Measurements from ENCODE around the gene OTX2.
A peak's percentile ranks its signal among the peaks of the same experiment; 100 is the strongest.

The OTX2 gene

GRCh38 chr14:56782711-56783110 lies 27.6 kb downstream of the OTX2 start:
- no peak overlapping the region for H3K18ac ChIP-seq (ENCODE audit: low read length)
- H3K23ac ChIP-seq (ENCODE audit: low read depth, low read length, poor library complexity): no peak overlapping the region
- DNase-seq (ENCODE audit: low spot score): no peak
- no peaks in the 10 kb centered on the region for H3K9me3 ChIP-seq (replicated peaks in 1 of 2; ENCODE audit: control insufficient read depth in 2 of 2, insufficient read depth in 1 of 2, low read depth in 1 of 2, low read length in 2 of 2)
- H3K4me3 ChIP-seq (ENCODE audit: low read length in 2 of 2): no peak overlapping the region
- no peak overlapping the region for H3K9ac ChIP-seq (ENCODE audit: low read depth, low read length, poor library complexity)
- no peaks in the 10 kb centered on the region for H3K79me1 ChIP-seq (ENCODE audit: low read depth, low read length)
- no peaks in the 10 kb centered on the region for H3K36me3 ChIP-seq (replicated peaks in 1 of 2; ENCODE audit: control insufficient read depth in 2 of 2, insufficient read depth in 2 of 2, low read length in 2 of 2)
- peaks cover 0 to 12% (median 0%) of the 10 kb centered on the region in 3 experiments for H3K27me3 ChIP-seq (ENCODE audit: control insufficient read depth in 3 of 3, insufficient read depth in 3 of 3, low read depth in 1 of 3, low read length in 3 of 3)
- no peak overlapping the region for H2AK5ac ChIP-seq (ENCODE audit: low read depth, low read length)
- H3K14ac ChIP-seq (ENCODE audit: low read length): no peak overlapping the region
- H3K4ac ChIP-seq (ENCODE audit: low read length): no peak overlapping the region
- H2BK12ac ChIP-seq (ENCODE audit: low read length): no peak overlapping the region
- peaks cover 0 to 2% of the 10 kb centered on the region in 2 donors for H3K4me1 ChIP-seq (ENCODE audit: control insufficient read depth in 2 of 2, insufficient read depth in 1 of 2, low read depth in 1 of 2, low read length in 2 of 2)
- H4K91ac ChIP-seq (ENCODE audit: low read depth, low read length, poor library complexity): no peak overlapping the region
- H2AFZ ChIP-seq (ENCODE audit: low read length): no peak overlapping the region
- WGBS, 2 donors (ENCODE audit: extremely low coverage in 2 of 2, insufficient read length in 2 of 2, insufficient replicate concordance in 1 of 2): no CpG with 5 or more reads among the region's 1 CpG
- no peak overlapping the region for H3K27ac ChIP-seq (replicated peaks; ENCODE audit: low read length)
- no peak overlapping the region for H4K8ac ChIP-seq (ENCODE audit: low read depth, low read length)
- H2BK5ac ChIP-seq (ENCODE audit: low read length): no peak overlapping the region
- no peak overlapping the region for H2BK120ac ChIP-seq (ENCODE audit: low read depth, low read length)
- no peak overlapping the region for H2BK15ac ChIP-seq (ENCODE audit: low read length)
- H3K4me2 ChIP-seq (ENCODE audit: insufficient read depth, low read length, poor library complexity, severe bottlenecking): no peak overlapping the region

DNA sequence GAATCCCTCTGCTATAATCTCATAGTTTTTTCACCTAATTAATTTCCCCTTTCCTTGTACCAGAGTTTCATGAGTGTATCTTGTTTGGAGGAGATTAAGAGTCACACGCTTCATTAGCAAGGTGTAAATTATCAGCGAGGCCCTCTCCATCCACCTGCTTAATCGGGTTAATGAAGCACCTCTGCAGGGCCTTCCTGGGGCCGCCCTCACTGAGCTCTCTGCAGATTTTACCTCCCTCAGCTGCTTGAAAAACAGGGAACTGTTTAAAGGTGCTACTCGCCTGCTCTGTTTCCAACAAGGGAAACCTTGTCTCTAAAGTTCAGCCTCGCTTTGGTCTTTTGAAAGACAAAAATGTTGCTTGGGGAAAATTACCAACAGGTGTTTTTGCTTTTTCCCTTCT lies 35.8 kb downstream of the OTX2 start:
- Histone ChIP-seq H2AFZ (ENCODE audit: low read length) (no peak overlapping the region), H3K79me1 (ENCODE audit: low read depth, low read length) (no peaks in the 10 kb centered on the region), H2BK12ac (ENCODE audit: low read length) (no peak overlapping the region), H3K4ac (ENCODE audit: low read length) (no peak overlapping the region), H2BK120ac (ENCODE audit: low read depth, low read length) (no peak overlapping the region), H3K27ac (replicated peaks; ENCODE audit: low read length) (no peak overlapping the region), H3K4me2 (ENCODE audit: insufficient read depth, low read length, poor library complexity, severe bottlenecking) (no peak overlapping the region), H2AK5ac (ENCODE audit: low read depth, low read length) (no peak overlapping the region), H3K27me3 (ENCODE audit: control insufficient read depth in 3 of 3, insufficient read depth in 3 of 3, low read depth in 1 of 3, low read length in 3 of 3) (peaks cover 0 to 12% (median 0%) of the 10 kb centered on the region in 3 experiments), H3K23ac (ENCODE audit: low read depth, low read length, poor library complexity) (no peak overlapping the region), H3K36me3 (replicated peaks in 1 of 2; ENCODE audit: control insufficient read depth in 2 of 2, insufficient read depth in 2 of 2, low read length in 2 of 2) (no peaks in the 10 kb centered on the region), H3K18ac (ENCODE audit: low read length) (no peak overlapping the region), H4K91ac (ENCODE audit: low read depth, low read length, poor library complexity) (no peak overlapping the region), H3K9ac (ENCODE audit: low read depth, low read length, poor library complexity) (no peak overlapping the region), H3K14ac (ENCODE audit: low read length) (no peak overlapping the region), H2BK5ac (ENCODE audit: low read length) (no peak overlapping the region), H2BK15ac (ENCODE audit: low read length) (no peak overlapping the region), H3K4me1 (ENCODE audit: control insufficient read depth in 2 of 2, insufficient read depth in 1 of 2, low read depth in 1 of 2, low read length in 2 of 2) (peaks cover 0 to 1% of the 10 kb centered on the region in 2 donors), H3K4me3 (ENCODE audit: low read length in 2 of 2) (no peak overlapping the region), H4K8ac (ENCODE audit: low read depth, low read length) (no peak overlapping the region), H3K9me3 (replicated peaks in 1 of 2; ENCODE audit: control insufficient read depth in 2 of 2, insufficient read depth in 1 of 2, low read depth in 1 of 2, low read length in 2 of 2) (no peaks in the 10 kb centered on the region)
- DNase-seq (ENCODE audit: low spot score): no peak
- no CpG with 5 or more reads among the region's 6 CpGs for WGBS, 2 donors (ENCODE audit: extremely low coverage in 2 of 2, insufficient read length in 2 of 2, insufficient replicate concordance in 1 of 2)

DNA sequence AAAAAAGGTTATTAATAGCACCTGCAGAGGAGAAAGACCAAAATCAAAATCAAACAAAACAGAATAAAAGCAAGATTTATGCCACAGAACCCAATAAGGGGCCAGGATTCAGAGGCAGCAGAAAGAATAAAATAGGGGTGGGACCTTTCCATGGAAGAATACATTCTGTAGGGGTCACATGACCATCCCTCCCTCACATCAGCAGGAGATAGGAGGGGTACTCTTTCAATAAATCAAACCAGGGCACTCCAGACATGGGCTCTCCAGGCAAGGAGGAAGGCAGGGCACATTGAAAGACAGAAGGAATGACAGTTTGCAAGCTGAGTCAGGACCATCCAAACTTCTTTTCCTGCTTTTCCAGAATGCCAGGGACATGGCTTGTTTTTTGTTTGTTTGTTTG lies 39.8 kb downstream of the OTX2 start:
- no peak overlapping the region for H3K27ac ChIP-seq (replicated peaks; ENCODE audit: low read length)
- H3K27me3 ChIP-seq (ENCODE audit: control insufficient read depth in 3 of 3, insufficient read depth in 3 of 3, low read depth in 1 of 3, low read length in 3 of 3): peaks cover 0 to 8% (median 0%) of the 10 kb centered on the region in 3 experiments
- no peak overlapping the region for H2BK12ac ChIP-seq (ENCODE audit: low read length)
- H3K79me1 ChIP-seq (ENCODE audit: low read depth, low read length): no peaks in the 10 kb centered on the region
- H3K9me3 ChIP-seq (replicated peaks in 1 of 2; ENCODE audit: control insufficient read depth in 2 of 2, insufficient read depth in 1 of 2, low read depth in 1 of 2, low read length in 2 of 2): no peaks in the 10 kb centered on the region
- H3K4ac ChIP-seq (ENCODE audit: low read length): no peak overlapping the region
- no peak overlapping the region for H2BK5ac ChIP-seq (ENCODE audit: low read length)
- H3K9ac ChIP-seq (ENCODE audit: low read depth, low read length, poor library complexity): no peak overlapping the region
- H3K36me3 ChIP-seq (replicated peaks in 1 of 2; ENCODE audit: control insufficient read depth in 2 of 2, insufficient read depth in 2 of 2, low read length in 2 of 2): no peaks in the 10 kb centered on the region
- no peak overlapping the region for H3K4me2 ChIP-seq (ENCODE audit: insufficient read depth, low read length, poor library complexity, severe bottlenecking)
- peaks cover 0 to 1% of the 10 kb centered on the region in 2 donors for H3K4me1 ChIP-seq (ENCODE audit: control insufficient read depth in 2 of 2, insufficient read depth in 1 of 2, low read depth in 1 of 2, low read length in 2 of 2)
- H4K8ac ChIP-seq (ENCODE audit: low read depth, low read length): no peak overlapping the region
- H4K91ac ChIP-seq (ENCODE audit: low read depth, low read length, poor library complexity): no peak overlapping the region
- peak overlapping the region; percentile 19 for H3K18ac ChIP-seq (ENCODE audit: low read length)
- no peak overlapping the region for H2AK5ac ChIP-seq (ENCODE audit: low read depth, low read length)
- H2BK120ac ChIP-seq (ENCODE audit: low read depth, low read length): no peak overlapping the region
- DNase-seq (ENCODE audit: low spot score): no peak
- H2AFZ ChIP-seq (ENCODE audit: low read length): no peak overlapping the region
- H3K4me3 ChIP-seq (ENCODE audit: low read length in 2 of 2): no peak overlapping the region
- no peak overlapping the region for H3K14ac ChIP-seq (ENCODE audit: low read length)
- no peak overlapping the region for H2BK15ac ChIP-seq (ENCODE audit: low read length)
- H3K23ac ChIP-seq (ENCODE audit: low read depth, low read length, poor library complexity): no peak overlapping the region

DNA sequence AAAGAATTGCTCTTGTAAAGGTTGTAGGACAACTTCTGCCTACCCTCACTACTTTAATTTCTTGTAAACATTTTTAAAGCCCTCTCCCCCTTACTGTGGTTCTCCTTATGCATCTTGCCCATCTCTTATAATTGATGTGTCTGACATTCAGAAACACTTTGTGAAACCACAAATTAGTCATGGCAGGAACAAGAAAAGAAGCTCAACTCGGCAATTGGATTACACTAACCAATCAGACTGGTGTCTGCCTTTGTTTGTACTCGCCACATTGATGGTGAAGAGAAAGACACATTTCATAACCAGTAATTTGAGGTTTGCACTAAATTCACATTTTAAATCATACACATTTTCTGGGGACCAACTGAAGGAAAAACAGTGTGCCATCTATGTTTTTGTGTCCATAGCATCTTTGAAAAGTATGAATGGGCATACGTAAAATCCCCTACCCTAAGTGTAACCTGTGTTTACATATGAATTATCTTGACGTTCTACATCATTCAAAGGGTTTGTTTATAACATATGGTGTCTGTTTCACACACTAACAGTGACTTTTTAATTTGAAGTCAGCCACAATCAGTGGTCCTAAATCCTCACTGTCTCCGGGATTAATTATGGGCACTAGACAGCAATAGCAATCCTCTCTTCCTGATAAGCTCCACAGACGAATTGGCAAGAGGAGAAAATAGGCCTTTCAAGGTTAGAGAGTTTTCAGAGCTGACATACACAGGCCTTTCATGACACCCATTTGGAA lies 49.9 kb downstream of the OTX2 start:
- no peak overlapping the region for H2BK12ac ChIP-seq (ENCODE audit: low read length)
- H3K9ac ChIP-seq (ENCODE audit: low read depth, low read length, poor library complexity): no peak overlapping the region
- no CpG with 5 or more reads among the region's 6 CpGs for WGBS, 2 donors (ENCODE audit: extremely low coverage in 2 of 2, insufficient read length in 2 of 2, insufficient replicate concordance in 1 of 2)
- no peaks in the 10 kb centered on the region for H3K79me1 ChIP-seq (ENCODE audit: low read depth, low read length)
- no peak overlapping the region for H4K8ac ChIP-seq (ENCODE audit: low read depth, low read length)
- H2AK5ac ChIP-seq (ENCODE audit: low read depth, low read length): no peak overlapping the region
- H2BK15ac ChIP-seq (ENCODE audit: low read length): no peak overlapping the region
- DNase-seq (ENCODE audit: low spot score): no peak
- no peaks in the 10 kb centered on the region for H3K9me3 ChIP-seq (replicated peaks in 1 of 2; ENCODE audit: control insufficient read depth in 2 of 2, insufficient read depth in 1 of 2, low read depth in 1 of 2, low read length in 2 of 2)
- no peak overlapping the region for H3K4me3 ChIP-seq (ENCODE audit: low read length in 2 of 2)
- peaks cover 0 to 1% of the 10 kb centered on the region in 2 donors for H3K4me1 ChIP-seq (ENCODE audit: control insufficient read depth in 2 of 2, insufficient read depth in 1 of 2, low read depth in 1 of 2, low read length in 2 of 2)
- H3K18ac ChIP-seq (ENCODE audit: low read length): no peak overlapping the region
- no peak overlapping the region for H2AFZ ChIP-seq (ENCODE audit: low read length)
- no peak overlapping the region for H3K4ac ChIP-seq (ENCODE audit: low read length)
- no peaks in the 10 kb centered on the region for H3K36me3 ChIP-seq (replicated peaks in 1 of 2; ENCODE audit: control insufficient read depth in 2 of 2, insufficient read depth in 2 of 2, low read length in 2 of 2)
- no peak overlapping the region for H4K91ac ChIP-seq (ENCODE audit: low read depth, low read length, poor library complexity)
- H3K27ac ChIP-seq (replicated peaks; ENCODE audit: low read length): no peak overlapping the region
- H3K23ac ChIP-seq (ENCODE audit: low read depth, low read length, poor library complexity): no peak overlapping the region
- no peak overlapping the region for H3K14ac ChIP-seq (ENCODE audit: low read length)
- H3K27me3 ChIP-seq (ENCODE audit: control insufficient read depth in 3 of 3, insufficient read depth in 3 of 3, low read depth in 1 of 3, low read length in 3 of 3): peaks cover 0 to 7% (median 0%) of the 10 kb centered on the region in 3 experiments
- no peak overlapping the region for H2BK5ac ChIP-seq (ENCODE audit: low read length)
- no peak overlapping the region for H2BK120ac ChIP-seq (ENCODE audit: low read depth, low read length)
- H3K4me2 ChIP-seq (ENCODE audit: insufficient read depth, low read length, poor library complexity, severe bottlenecking): no peak overlapping the region
